Activated CD4-positive, CD25-positive, alpha-beta regulatory T cell treated with anti-CD3 and anti-CD28 coated beads, Interleukin-2, amount 50 U/mL, for 24 hours (primary cell): ENCODE data around the gene HOXC6.

ENCODE experiments used
- ATAC-seq, 2 donors: fragments of 150-1000 bp; cut with Tn5 transposase; one replicate each; pipeline ENCODE4 v1.10.0; 2021; ENCODE audit warnings: mild to moderate bottlenecking in 1 of 2, moderate library complexity in 1 of 2

Gene HOXC6

DNA sequence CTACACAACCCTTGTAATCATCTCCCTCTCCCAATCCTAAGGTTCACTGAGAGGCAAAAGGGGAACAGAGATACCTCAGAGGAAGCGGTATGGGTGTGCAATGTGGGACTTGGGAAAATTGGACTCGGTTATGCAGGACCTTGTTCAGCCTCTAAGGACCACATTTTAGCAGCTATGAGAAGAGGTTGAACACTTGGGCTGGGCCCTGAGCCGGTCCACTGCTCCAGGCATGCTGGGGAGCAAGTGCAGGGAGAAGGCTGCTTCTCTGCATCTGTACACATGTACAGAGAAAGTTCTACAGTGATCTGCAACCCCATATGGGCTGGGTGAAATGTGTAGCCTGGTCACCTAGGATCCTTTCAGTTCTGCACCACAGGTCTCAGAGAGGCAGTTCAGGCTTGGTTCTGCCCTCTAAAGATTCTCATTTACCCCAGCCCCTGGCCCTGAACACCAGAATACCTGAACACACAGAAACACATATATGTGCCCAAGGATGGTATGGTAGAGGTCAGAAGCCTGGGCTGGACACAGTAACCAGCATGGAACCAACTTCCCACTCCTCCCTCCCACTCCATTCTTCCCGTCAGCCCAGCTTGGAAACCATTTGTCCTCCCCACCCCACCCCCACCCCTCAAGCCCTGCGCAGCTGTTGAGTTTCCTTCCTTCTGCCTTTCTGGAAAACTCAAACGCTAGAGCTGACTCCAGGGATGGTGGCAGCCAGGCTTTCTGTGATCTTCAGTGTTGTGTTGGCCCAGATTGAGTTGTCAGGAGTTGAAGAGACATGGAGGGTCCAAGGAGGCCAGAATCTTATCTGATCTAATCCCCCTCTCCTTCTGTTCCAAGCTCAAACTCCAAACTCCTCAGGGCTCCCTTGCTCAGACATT lies 15.0 kb downstream of the HOXC6 start:
- ATAC-seq = no peak

DNA sequence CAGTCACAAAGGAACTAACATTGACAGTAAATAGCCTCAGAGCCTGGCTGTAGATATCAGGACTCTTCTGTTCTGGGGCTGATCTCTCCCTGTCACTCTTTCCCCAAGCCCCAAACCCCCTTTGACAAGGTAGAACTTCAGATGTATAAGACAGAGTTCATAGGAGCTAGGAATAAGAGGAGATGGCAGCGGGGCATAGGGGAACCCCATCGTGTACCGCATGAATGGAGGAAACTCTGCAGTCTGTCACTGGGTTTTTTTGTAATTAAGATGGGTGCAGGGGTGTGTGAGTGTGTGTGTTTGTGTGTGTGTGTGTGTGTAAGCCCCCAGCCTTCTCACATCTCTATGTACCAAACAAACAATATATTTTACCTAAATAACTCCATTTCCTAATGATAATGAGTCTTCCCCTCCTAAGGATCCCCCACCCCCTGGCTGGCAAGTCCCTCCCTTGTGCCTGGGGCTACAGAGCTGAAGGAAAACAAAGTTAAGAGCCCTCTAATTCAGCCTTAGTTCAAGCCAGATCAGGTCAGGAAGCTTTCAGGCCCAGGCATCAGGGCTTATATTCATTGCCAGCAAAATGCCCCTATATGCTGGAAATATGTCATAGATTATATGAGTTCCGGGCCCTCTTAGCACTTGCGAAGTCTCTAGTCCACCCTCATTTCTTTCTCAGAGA lies 16.3 kb downstream of the HOXC6 start:
- no peak for ATAC-seq

DNA sequence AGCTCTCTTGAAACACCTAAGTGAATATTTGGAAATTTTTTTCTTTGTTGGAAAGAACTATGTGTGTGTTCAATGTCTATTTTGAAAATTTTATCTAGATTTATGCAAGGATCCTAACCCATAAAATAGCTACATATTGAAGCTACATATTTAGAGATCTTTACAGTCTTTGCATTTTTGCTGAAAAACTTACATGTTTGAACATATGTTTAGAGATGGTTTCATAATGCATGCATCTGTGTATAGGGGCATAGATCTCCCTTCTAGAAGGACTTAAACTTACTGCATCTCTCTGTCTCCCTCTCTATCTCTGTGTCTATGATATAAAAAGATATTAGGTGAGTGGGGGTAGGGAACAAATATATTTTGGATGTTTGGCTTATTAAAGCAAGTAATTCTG lies 17.2 kb downstream of the HOXC6 start:
- ATAC-seq = no peak

DNA sequence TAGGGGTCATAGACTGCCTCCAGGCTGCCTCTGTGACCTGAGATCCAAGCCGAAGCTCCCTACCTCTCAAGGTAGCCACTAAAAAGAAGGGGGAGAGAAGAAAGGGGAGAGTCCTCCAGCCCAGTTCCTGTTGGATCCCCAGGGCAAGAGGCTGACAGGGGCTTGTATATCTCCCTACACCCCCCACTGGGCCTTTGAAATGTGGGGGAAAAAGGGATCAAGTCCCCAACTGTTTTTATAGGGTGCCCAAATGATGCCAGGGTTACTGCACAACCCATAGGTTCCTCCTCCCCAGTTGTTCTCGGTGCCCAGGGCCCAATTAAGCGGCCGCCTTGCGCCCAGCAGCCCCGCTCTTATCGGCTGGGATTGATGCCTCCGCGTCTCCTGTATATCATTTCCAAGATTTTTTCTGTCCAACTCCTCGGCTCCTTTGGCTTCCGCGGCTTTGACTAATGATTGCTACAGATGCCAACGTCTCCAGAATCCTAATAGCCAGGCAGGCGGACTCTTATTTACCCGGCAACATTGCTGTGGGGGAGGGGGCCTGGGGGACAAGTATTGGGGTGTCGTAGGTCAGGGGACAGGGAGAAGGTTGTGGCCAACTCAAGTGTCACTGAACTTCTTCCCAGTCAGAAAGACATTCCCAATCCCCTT lies 17.8 kb downstream of the HOXC6 start:
- ATAC-seq = no peak

DNA sequence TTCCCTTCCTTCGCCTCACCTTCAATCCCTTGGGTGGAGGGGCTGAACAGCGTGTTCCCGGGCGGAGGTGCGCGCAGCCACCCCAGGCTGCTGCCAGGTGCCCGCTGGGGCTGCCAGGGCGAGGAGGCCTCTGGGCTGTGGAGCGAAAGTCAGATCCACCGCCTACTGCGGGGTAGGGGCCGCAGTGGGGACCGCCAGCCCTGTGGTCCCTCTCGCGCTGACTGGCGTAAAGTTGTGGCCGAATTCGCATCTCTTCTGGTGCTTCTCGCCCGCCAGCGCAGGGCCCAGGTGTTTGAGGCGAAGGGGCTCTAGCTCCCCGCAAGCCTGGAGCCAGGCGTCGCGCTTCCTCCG lies 18.5 kb downstream of the HOXC6 start:
- no peak for ATAC-seq

DNA sequence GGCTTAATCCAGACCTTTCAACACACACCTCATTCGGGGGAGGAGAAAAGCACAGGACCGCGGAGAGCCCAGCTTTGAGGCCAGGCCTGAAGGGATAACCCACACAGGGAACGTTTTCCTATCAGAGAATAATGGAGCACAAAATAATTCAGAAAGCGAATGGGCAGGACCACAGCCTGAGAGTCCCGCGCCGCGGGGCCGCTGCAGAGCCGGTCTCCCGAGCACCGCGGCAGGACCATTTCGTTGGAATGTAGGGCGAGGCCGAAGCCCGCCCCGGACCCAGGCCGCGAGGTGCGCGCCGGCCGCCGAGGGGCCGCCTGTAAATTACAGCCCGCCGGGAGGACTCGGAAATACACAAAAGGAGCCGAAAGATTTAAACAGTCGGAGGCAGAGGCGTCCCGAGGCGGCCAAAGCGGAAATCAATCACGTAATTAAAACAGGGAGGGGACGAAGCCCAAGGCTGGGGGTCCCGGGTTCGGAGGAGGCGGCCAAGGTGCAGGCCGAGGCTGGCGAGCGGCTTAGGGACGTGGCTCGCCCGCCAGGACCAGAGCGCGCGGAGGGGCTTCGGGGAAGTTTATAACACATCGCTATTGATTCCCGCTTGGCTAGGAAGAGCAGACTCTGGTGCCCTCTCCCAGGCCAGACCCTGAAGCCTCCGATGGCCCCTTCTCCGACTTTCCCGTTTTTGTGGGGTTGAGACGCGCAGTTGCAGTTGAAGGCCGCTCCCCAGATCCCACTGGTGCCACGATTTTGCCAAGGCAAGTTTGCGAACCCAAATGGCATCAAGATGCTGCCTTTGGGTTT lies 19.1 kb downstream of the HOXC6 start:
- no peak for ATAC-seq

DNA sequence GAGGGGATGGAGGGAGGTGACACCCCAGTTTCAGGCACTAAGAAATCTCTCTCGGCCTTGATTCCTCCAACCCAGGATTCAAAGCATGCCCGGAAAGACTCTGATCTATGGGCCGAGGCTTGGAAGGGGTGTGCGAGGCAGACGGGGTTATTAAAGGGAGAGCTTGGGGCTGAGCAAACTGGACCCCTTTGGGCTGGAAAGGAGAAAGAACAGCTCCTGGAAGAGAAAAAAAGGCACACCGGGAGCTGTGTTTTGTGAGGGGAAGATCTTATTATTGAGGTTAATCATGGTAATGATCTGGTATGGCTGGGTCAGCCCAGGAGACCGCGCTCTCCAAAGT lies 19.7 kb downstream of the HOXC6 start:
- ATAC-seq = no peak

DNA sequence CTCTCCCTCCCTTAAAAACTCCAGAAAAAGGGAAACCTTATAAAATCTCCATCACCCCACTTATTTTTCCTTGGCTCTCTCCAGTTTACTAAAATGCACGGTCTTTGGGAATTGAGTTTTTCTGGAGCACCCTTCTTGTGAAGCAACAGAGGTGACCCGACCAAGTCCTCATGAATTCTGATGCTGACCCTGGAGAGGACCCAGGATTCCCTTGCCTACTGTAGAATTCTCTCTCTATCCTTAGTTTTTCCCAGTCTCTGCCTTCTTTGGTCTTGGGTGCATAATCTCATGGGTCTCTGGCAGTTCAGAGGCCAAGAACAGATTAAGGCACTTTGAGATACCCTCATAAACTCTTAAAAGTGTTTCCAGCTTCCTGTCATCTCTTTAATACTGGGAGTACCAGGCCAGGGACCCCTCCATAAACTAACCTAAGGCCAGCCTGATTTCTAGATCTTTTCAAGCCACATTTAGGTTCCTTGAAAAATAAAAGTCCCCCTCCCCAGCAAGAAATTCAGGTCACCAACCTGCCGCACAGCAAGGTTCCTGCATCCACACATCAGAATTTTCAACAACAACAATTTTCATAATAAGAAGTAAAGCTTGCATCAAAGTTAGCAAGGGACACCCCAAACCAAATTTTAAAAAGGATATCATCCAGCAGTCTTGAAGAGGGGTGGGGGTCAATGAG lies 20.3 kb downstream of the HOXC6 start:
- no peak for ATAC-seq

DNA sequence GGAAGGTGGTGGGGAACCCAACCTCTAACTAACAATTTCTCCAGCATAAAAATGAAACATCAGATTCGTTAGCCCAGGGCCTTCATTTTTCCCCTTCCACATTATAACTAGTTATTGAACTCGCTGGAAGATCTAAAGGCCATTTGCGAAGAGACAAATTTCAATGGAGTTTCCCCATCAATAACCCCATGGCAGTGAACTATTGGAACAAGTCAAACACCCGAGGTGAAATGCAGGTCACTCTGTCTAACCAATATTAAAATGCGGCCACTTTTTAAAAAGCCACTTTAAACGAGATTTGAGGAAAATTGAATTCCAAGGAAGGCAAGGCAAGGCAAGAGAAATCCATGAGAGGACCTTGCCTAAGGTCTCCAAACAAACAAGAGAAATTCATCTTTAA lies 20.9 kb downstream of the HOXC6 start:
- no peak for ATAC-seq

DNA sequence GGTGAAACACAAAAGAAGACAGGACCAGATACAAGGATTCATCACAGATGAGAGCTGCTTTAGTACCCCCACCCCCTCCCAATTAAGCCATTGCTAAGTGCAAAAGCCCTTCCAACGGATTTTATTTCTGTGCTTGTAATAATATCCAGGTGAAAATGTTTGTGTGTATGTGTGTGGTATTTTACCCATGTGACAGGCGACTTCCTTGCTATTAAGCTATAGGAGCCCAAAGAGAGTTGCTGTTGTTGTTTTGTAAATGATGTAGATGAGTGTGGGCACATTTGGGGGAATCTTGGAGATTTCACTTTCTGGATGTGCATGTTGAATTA lies 22.2 kb downstream of the HOXC6 start:
- ATAC-seq = no peak

DNA sequence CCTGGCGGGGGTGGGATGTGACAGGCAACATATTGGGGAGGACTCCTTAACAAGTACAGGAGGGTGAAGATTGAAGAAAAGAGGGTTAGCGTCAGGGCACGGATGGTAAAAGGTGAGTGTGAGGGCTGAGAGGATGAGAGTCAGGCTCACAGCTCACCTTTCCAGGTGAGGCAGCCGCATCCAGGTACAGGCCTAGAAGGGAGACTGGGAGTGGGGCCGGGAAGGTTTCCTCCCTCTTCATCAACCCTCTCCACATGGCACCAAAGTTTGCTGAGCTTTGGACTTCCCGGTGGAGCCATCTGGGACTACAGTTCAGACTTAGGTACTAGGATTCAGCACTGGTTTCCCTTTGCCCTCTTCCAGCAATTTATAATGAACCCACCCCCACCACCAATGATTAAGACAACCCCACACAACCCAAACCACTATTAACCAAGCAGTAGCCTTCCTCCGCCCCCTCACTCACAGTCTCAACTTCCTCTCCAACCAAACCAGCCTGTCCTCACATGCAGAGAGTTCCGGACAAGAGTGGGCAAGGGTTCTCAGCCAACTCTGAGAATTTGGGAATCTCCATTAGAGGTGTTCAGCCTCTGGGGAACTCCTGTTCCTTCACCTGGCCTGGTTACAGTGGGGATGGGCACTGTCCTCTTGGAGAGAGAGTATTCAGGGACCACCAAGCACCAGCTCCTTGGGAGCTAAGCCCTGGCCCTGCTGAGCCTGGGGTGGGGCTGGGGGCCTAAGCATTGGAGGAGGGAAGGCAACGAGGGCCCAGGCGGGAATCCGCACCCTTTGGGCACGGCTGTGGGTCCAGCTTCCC lies 23.0 kb downstream of the HOXC6 start:
- ATAC-seq = no peak

DNA sequence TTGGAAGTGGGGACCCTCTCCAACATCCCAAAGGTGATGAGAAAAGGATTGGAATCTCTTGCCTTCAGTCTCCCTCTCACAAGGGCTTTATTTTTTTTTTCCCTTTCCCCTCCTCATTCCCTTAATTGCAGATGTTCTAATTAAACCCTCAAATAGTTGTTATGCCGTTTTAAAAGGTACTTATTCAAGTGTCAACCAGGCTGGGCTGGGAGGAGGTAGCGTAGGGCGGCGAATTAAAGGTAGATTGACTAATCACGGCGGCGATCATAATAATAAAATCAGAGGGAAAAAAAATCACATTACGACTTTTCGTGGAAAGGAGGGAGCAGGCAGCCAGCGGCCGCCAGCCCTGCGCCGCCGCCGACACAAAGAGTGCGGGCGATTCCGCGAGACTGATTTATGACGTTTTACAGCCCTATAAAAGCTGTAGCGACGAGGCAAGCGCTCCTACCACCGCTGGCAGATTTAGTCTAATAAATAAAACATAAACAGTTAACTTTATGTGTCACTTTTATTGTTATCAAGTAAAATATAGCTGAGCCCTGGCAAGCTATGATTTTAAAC lies 23.7 kb downstream of the HOXC6 start:
- ATAC-seq = no peak

DNA sequence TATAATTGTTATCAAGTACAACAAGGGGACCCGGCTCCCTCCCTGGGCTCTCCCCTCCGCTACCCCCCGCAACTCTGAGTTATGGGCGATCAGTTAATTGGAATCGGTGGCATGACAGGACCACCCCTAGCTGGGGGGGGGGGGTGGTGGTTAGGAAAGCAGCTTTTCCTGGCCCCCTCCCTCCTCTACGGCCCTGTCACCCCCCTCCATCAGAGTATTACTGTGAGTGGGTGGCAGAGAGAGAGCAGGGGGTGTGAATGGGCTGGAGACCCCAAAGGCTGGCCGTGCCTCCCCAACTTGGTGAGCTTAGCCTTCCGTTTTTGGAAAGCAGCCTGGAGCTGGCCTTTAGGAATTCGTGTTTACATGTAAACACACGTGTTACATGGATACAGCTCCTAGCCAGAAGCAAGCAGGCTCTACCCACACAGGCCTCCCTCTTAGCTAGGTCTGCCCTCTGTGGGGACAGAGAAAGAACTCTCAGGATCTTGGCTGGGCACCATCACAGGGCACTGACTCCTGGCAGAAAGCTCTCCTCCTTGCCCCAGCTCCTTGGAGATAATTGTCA lies 24.3 kb downstream of the HOXC6 start:
- ATAC-seq = no peak

DNA sequence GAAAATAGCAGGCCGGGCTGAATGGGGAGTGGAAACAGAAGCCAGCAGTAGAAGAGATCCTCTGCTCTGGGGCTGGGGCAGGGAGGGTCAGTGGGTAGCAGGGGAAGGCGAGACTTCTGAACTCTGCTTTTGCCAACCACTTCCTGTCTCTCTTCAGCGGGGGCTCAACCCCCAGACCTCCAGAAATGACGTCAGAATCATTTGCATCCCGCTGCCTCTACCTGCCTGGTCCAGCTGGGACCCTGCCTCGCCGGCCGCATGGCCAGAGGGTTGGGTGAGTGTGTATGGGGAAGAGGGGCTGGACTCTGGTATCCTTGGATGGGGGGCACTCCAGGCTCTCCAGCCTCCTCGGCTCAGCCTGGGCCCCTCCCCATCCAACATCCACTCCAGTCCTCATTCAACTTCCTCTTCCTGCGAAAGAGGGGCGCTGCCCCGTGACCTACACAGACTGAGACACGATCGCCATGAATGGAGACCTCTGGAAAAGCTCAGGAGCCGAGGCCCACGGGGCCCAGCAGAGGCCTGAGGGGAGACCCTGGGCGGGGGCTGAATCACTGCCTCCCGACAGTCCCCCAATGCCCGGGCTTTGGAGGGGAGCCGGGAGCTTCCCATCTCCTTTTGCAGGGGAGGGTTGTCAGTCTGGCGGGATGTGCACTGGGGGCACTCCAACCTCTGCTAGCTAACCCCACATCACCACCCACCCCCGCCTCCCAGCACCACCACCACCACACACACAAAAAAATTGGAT lies 24.9 kb downstream of the HOXC6 start:
- ATAC-seq = peak in 1 of 2 donors; percentile 13

DNA sequence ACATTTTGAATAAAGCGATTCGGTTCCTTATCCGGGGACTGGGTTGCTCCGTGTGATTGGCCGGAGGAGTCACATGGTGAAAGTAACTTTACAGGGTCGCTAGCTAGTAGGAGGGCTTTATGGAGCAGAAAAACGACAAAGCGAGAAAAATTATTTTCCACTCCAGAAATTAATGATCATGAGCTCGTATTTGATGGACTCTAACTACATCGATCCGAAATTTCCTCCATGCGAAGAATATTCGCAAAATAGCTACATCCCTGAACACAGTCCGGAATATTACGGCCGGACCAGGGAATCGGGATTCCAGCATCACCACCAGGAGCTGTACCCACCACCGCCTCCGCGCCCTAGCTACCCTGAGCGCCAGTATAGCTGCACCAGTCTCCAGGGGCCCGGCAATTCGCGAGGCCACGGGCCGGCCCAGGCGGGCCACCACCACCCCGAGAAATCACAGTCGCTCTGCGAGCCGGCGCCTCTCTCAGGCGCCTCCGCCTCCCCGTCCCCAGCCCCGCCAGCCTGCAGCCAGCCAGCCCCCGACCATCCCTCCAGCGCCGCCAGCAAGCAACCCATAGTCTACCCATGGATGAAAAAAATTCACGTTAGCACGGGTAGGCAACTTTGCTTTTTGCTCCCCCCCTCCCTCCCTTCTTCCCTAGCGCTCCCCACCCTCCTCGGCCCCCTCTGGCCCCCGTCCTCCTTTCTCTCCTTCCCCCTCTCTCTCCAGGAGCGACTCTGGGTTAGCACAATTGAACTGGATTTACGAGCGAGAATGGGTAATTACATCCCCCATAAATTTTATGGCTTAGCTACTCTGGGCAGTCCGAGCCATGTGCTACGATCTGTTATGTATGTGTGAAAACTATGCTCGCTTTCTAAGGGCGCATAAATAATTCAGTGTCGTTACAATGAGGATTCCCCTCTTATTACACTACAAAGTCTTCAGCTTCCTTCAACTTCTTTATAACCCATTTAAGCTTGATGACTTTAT lies 25.8 kb downstream of the HOXC6 start, which contains the start of gene HOXC4:
Gene HOXC4 (plus strand): TSS at position 85 of the 991 bp plus-strand sequence. CDS start 88 bp downstream, at position 173.
- peak in 1 of 2 donors; percentile 25 for ATAC-seq

DNA sequence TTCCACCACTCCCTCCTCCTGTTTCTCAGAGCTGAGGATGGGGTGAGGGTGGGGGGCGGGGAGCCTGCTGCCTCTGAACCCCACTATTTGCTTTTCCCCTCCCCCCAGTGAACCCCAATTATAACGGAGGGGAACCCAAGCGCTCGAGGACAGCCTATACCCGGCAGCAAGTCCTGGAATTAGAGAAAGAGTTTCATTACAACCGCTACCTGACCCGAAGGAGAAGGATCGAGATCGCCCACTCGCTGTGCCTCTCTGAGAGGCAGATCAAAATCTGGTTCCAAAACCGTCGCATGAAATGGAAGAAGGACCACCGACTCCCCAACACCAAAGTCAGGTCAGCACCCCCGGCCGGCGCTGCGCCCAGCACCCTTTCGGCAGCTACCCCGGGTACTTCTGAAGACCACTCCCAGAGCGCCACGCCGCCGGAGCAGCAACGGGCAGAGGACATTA lies 26.5 kb downstream of the HOXC6 start:
- no peak for ATAC-seq

DNA sequence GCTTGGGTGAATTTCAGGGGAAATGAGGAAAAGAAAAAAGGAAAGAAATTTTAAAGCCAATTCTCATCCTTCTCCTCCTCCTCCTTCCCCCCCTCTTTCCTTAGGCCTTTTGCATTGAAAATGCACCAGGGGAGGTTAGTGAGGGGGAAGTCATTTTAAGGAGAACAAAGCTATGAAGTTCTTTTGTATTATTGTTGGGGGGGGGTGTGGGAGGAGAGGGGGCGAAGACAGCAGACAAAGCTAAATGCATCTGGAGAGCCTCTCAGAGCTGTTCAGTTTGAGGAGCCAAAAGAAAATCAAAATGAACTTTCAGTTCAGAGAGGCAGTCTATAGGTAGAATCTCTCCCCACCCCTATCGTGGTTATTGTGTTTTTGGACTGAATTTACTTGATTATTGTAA lies 27.3 kb downstream of the HOXC6 start:
- no peak for ATAC-seq

DNA sequence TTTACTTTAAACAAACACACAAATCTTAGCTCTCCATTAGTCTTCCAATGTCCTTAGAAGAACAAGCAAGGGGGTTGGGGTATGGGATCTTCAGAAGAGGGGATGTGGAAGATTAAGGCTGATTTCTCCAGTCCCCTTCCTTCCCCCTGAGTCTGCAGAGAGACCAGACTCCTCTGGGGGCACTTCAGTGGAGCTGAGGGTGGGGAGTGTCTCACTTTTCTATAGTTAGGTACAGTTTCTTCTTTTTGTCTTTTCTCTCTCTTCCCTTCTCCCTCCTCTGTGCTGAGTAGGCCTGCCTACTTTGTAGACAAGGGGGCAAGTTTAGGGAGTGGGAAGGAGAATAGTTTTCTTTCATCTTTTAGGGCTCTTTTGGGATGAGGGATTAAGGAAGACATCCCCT lies 27.9 kb downstream of the HOXC6 start:
- no peak for ATAC-seq
